ENCODE data around the gene PSME2. TPM values are rescaled to one million over a fixed set of nuclear protein-coding genes. Genes with fewer than 3 reads are reported as not detected.

PSME2 gene
- total and polyA plus RNA-seq, 7 donors: 26.2 to 485 (median 43.5) TPM

GRCh38 chr14:24121210-24121609 is 25.2 kb downstream of the PSME2 start:
- Histone ChIP-seq H3K4me1 (peaks cover 0 to 7% (median 2%) of the 10 kb centered on the region in 4 donors), H3K27ac (no peak overlapping the region), H3K9me3 (no peaks in the 10 kb centered on the region), H3K36me3 (peaks cover 24 to 77% (median 49%) of the 10 kb centered on the region in 4 donors), H3K27me3 (no peaks in the 10 kb centered on the region), H3K4me3 (no peak overlapping the region)
- DNase-seq: no peak
- WGBS, 2 donors: 96 to 97% methylated on average over 8 of the region's 8 CpGs
- intact Hi-C loops (cut with DNase I): no loop called here
- TF ChIP-seq POLR2A (IDR thresholded peaks at IDR 0.05) (no peak), EP300 (IDR thresholded peaks at IDR 0.05) (no peak), CTCF (IDR thresholded peaks at IDR 0.05) (no peak), POLR2AphosphoS5 (IDR thresholded peaks at IDR 0.05) (no peak)

- no peak for DNase-seq
- TF ChIP-seq POLR2A (IDR thresholded peaks at IDR 0.05): no peak
- TF ChIP-seq POLR2AphosphoS5 (IDR thresholded peaks at IDR 0.05): no peak
- no peak for TF ChIP-seq CTCF (IDR thresholded peaks at IDR 0.05)
- TF ChIP-seq EP300 (IDR thresholded peaks at IDR 0.05): no peak
- WGBS, 2 donors: 97% methylated on average over 6 of the region's 6 CpGs
- intact Hi-C loops (cut with DNase I): loop anchor here (10.0 kb wide), 1 partner anchor 565 kb away; the partner anchor contains the start of genes THTPA and ZFHX2
- no peaks in the 10 kb centered on the region for H3K27me3 ChIP-seq
- H3K9me3 ChIP-seq: no peaks in the 10 kb centered on the region
- H3K4me1 ChIP-seq: peaks cover 0 to 14% (median 12%) of the 10 kb centered on the region in 4 donors
- H3K4me3 ChIP-seq: no peak overlapping the region
- peaks cover 24 to 77% (median 49%) of the 10 kb centered on the region in 4 donors for H3K36me3 ChIP-seq
- no peak overlapping the region for H3K27ac ChIP-seq
These were observed 26.7 kb downstream of the PSME2 start for GRCh38 chr14:24119691-24120090.

- no peak for DNase-seq
- no peak overlapping the region for H3K4me3 ChIP-seq
- H3K4me1 ChIP-seq: peaks cover 0 to 19% (median 18%) of the 10 kb centered on the region in 4 donors
- no peaks in the 10 kb centered on the region for H3K9me3 ChIP-seq
- no peaks in the 10 kb centered on the region for H3K27me3 ChIP-seq
- intact Hi-C loops (cut with DNase I): loop anchor here (10.0 kb wide), 1 partner anchor 562 kb away; the partner anchor contains the start of genes THTPA and ZFHX2
- WGBS, 2 donors: 88 to 97% methylated on average over 6 of the region's 6 CpGs
- H3K27ac ChIP-seq: no peak overlapping the region
- no peak for TF ChIP-seq CTCF (IDR thresholded peaks at IDR 0.05)
- peaks cover 13 to 53% (median 39%) of the 10 kb centered on the region in 4 donors for H3K36me3 ChIP-seq
These were observed 29.2 kb downstream of the PSME2 start for GRCh38 chr14:24117179-24117578.

GRCh38 chr14:24116128-24116814 is 30.1 kb downstream of the PSME2 start:
- no peaks in the 10 kb centered on the region for H3K27me3 ChIP-seq
- TF ChIP-seq POLR2AphosphoS5 (IDR thresholded peaks at IDR 0.05): no peak
- no peak for TF ChIP-seq POLR2A (IDR thresholded peaks at IDR 0.05)
- TF ChIP-seq CTCF (IDR thresholded peaks at IDR 0.05): no peak
- TF ChIP-seq EP300 (IDR thresholded peaks at IDR 0.05): no peak
- 67 to 85% methylated on average over 6 of the region's 6 CpGs for WGBS, 2 donors
- peak overlapping the region in 2 of 4 donors; percentile 67 to 85 for H3K4me3 ChIP-seq
- peak; percentile 21 for DNase-seq
- intact Hi-C loops (cut with DNase I): loop anchor here (10.0 kb wide), 1 partner anchor 561 kb away; the partner anchor contains the start of genes THTPA and ZFHX2
- H3K27ac ChIP-seq: no peak overlapping the region
- H3K4me1 ChIP-seq: peaks cover 0 to 19% (median 18%) of the 10 kb centered on the region in 4 donors
- H3K36me3 ChIP-seq: peaks cover 13 to 45% (median 33%) of the 10 kb centered on the region in 4 donors
- no peaks in the 10 kb centered on the region for H3K9me3 ChIP-seq
